HEK293 (cell line): Measurements from ENCODE around the gene BCCIP.

Experiments
- KLF16 ChIP-seq: fragments of 450-650 bp; formaldehyde crosslinking; IDR thresholded peaks from 2 replicates; pipeline ENCODE4 v1.5.1; 2017; ENCODE audit warnings: missing biosample characterization, missing genetic modification characterization
- ZBTB17 ChIP-seq: fragments of 450-650 bp; formaldehyde crosslinking; IDR thresholded peaks from 2 replicates; pipeline ENCODE4 v1.5.1; 2016; ENCODE audit warnings: missing biosample characterization, missing genetic modification characterization
- ZFP41 ChIP-seq: fragments of 450-650 bp; formaldehyde crosslinking; IDR thresholded peaks from 2 replicates; pipeline ENCODE4 v1.5.1; 2016; ENCODE audit warnings: missing biosample characterization, missing genetic modification characterization, borderline replicate concordance
- ZNF350 ChIP-seq: fragments of 450-650 bp; formaldehyde crosslinking; IDR thresholded peaks from 2 replicates; pipeline ENCODE4 v1.5.0; 2017; ENCODE audit warnings: missing biosample characterization, mild to moderate bottlenecking, missing genetic modification characterization
- ZNF510 ChIP-seq: fragments of 450-650 bp; formaldehyde crosslinking; IDR thresholded peaks from 2 replicates; pipeline ENCODE4 v1.5.1; 2018; ENCODE audit warnings: mild to moderate bottlenecking, missing genetic modification characterization, missing biosample characterization; ENCODE audit not compliant: insufficient replicate concordance
- ZNF544 ChIP-seq: fragments of 450-650 bp; formaldehyde crosslinking; IDR thresholded peaks from 2 replicates; pipeline ENCODE4 v1.5.0; 2017; ENCODE audit warnings: missing biosample characterization, missing genetic modification characterization
- ZNF585B ChIP-seq: fragments of 450-650 bp; formaldehyde crosslinking; IDR thresholded peaks from 2 replicates; pipeline ENCODE4 v1.5.1; 2016; ENCODE audit warnings: missing biosample characterization, missing genetic modification characterization
- ZNF624 ChIP-seq: fragments of 450-650 bp; formaldehyde crosslinking; IDR thresholded peaks from 2 replicates; pipeline ENCODE4 v1.5.1; 2017; ENCODE audit warnings: missing biosample characterization, missing genetic modification characterization
- TF ChIP-seq, protein P1 (sequence below): fragments of 450-650 bp; formaldehyde crosslinking; conservative IDR thresholded peaks from 2 replicates; pipeline ENCODE4 v1.5.1; 2016; ENCODE audit warnings: low read depth, missing biosample characterization, missing genetic modification characterization
- TF ChIP-seq, protein P2 (sequence below): fragments of 450-650 bp; formaldehyde crosslinking; optimal IDR thresholded peaks from 2 replicates; pipeline ENCODE3; 2016; ENCODE audit warnings: missing biosample characterization, mild to moderate bottlenecking, missing genetic modification characterization
- TF ChIP-seq, protein P3 (sequence below): fragments of 450-650 bp; formaldehyde crosslinking; IDR thresholded peaks from 2 replicates; pipeline ENCODE4 v1.5.1; 2016; ENCODE audit warnings: missing biosample characterization, missing genetic modification characterization
- TF ChIP-seq, protein P4 (sequence below): fragments of 450-650 bp; formaldehyde crosslinking; IDR thresholded peaks from 2 replicates; pipeline ENCODE4 v1.5.1; 2017; ENCODE audit warnings: missing biosample characterization, missing genetic modification characterization
- TF ChIP-seq, protein P5 (sequence below): fragments of 450-650 bp; formaldehyde crosslinking; IDR thresholded peaks from 2 replicates; pipeline ENCODE4 v1.5.1; 2017; ENCODE audit warnings: missing biosample characterization, missing genetic modification characterization

The BCCIP gene

DNA sequence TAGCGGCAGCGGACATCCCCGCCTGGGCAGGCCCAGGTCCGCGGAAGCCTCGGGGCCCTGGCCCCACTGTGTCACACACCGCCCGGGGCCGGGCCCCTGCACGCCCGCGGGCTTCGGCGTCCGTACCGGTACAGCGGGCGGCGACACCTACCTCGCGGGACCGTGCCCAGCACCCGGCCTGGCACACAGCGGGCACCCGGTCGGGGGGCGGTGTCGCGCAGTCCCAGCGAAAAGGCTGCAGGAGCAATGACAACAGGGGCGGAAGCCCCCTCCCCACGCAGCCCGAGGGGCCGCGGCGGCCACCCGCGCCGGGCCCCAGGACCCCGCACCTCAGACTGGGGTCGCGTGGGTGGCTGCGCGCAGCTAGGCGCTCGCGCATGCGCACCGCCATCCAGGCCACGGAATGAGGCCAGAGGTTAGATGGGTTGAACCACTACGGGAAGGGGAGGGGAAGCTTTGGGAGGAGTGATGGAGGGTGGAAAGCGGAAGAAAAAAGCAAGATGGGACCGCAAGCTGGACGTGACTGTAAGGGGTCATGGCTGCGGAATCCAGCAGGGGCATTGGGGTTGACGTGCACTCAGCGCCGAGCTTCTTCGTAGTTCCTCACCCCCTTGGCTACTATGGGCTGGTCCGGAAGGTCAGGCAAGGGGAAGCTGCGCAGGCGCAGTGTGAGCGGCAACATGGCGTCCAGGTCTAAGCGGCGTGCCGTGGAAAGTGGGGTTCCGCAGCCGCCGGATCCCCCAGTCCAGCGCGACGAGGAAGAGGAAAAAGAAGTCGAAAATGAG is at the start of gene BCCIP, which contains the start of gene UROS (continued):
- TF ChIP-seq, protein P1, sequence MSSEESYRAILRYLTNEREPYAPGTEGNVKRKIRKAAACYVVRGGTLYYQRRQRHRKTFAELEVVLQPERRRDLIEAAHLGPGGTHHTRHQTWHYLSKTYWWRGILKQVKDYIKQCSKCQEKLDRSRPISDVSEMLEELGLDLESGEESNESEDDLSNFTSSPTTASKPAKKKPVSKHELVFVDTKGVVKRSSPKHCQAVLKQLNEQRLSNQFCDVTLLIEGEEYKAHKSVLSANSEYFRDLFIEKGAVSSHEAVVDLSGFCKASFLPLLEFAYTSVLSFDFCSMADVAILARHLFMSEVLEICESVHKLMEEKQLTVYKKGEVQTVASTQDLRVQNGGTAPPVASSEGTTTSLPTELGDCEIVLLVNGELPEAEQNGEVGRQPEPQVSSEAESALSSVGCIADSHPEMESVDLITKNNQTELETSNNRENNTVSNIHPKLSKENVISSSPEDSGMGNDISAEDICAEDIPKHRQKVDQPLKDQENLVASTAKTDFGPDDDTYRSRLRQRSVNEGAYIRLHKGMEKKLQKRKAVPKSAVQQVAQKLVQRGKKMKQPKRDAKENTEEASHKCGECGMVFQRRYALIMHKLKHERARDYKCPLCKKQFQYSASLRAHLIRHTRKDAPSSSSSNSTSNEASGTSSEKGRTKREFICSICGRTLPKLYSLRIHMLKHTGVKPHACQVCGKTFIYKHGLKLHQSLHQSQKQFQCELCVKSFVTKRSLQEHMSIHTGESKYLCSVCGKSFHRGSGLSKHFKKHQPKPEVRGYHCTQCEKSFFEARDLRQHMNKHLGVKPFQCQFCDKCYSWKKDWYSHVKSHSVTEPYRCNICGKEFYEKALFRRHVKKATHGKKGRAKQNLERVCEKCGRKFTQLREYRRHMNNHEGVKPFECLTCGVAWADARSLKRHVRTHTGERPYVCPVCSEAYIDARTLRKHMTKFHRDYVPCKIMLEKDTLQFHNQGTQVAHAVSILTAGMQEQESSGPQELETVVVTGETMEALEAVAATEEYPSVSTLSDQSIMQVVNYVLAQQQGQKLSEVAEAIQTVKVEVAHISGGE (tag by site-specific recombination), result peak; percentile 33; the same call in 1 of the 2 replicates
- TF ChIP-seq, protein P2, sequence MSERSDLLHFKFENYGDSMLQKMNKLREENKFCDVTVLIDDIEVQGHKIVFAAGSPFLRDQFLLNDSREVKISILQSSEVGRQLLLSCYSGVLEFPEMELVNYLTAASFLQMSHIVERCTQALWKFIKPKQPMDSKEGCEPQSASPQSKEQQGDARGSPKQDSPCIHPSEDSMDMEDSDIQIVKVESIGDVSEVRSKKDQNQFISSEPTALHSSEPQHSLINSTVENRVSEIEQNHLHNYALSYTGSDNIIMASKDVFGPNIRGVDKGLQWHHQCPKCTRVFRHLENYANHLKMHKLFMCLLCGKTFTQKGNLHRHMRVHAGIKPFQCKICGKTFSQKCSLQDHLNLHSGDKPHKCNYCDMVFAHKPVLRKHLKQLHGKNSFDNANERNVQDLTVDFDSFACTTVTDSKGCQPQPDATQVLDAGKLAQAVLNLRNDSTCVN (tag by site-specific recombination), result peak; percentile 92
- TF ChIP-seq ZNF585B (no peak), ZNF510 (tag by site-specific recombination) (no peak), ZFP41 (tag by site-specific recombination) (no peak), ZBTB17 (peak; percentile 91), ZNF544 (tag by site-specific recombination) (no peak), ZNF624 (tag by site-specific recombination) (no peak), KLF16 (tag by site-specific recombination) (peak; percentile 61), ZNF350 (tag by site-specific recombination) (no peak)
- TF ChIP-seq, protein P3, sequence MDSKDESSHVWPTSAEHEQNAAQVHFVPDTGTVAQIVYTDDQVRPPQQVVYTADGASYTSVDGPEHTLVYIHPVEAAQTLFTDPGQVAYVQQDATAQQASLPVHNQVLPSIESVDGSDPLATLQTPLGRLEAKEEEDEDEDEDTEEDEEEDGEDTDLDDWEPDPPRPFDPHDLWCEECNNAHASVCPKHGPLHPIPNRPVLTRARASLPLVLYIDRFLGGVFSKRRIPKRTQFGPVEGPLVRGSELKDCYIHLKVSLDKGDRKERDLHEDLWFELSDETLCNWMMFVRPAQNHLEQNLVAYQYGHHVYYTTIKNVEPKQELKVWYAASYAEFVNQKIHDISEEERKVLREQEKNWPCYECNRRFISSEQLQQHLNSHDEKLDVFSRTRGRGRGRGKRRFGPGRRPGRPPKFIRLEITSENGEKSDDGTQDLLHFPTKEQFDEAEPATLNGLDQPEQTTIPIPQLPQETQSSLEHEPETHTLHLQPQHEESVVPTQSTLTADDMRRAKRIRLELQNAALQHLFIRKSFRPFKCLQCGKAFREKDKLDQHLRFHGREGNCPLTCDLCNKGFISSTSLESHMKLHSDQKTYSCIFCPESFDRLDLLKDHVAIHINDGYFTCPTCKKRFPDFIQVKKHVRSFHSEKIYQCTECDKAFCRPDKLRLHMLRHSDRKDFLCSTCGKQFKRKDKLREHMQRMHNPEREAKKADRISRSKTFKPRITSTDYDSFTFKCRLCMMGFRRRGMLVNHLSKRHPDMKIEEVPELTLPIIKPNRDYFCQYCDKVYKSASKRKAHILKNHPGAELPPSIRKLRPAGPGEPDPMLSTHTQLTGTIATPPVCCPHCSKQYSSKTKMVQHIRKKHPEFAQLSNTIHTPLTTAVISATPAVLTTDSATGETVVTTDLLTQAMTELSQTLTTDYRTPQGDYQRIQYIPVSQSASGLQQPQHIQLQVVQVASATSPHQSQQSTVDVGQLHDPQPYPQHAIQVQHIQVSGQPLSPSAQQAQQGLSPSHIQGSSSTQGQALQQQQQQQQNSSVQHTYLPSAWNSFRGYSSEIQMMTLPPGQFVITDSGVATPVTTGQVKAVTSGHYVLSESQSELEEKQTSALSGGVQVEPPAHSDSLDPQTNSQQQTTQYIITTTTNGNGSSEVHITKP (tag by site-specific recombination), result peak; percentile 100
- TF ChIP-seq, protein P4, sequence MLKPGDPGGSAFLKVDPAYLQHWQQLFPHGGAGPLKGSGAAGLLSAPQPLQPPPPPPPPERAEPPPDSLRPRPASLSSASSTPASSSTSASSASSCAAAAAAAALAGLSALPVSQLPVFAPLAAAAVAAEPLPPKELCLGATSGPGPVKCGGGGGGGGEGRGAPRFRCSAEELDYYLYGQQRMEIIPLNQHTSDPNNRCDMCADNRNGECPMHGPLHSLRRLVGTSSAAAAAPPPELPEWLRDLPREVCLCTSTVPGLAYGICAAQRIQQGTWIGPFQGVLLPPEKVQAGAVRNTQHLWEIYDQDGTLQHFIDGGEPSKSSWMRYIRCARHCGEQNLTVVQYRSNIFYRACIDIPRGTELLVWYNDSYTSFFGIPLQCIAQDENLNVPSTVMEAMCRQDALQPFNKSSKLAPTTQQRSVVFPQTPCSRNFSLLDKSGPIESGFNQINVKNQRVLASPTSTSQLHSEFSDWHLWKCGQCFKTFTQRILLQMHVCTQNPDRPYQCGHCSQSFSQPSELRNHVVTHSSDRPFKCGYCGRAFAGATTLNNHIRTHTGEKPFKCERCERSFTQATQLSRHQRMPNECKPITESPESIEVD (tag by site-specific recombination), result no peak; the same call in 1 of the 2 replicates
- TF ChIP-seq, protein P5, sequence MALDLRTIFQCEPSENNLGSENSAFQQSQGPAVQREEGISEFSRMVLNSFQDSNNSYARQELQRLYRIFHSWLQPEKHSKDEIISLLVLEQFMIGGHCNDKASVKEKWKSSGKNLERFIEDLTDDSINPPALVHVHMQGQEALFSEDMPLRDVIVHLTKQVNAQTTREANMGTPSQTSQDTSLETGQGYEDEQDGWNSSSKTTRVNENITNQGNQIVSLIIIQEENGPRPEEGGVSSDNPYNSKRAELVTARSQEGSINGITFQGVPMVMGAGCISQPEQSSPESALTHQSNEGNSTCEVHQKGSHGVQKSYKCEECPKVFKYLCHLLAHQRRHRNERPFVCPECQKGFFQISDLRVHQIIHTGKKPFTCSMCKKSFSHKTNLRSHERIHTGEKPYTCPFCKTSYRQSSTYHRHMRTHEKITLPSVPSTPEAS (tag by site-specific recombination), result no peak
